ENCODE results near the gene GARRE1.

DNA sequence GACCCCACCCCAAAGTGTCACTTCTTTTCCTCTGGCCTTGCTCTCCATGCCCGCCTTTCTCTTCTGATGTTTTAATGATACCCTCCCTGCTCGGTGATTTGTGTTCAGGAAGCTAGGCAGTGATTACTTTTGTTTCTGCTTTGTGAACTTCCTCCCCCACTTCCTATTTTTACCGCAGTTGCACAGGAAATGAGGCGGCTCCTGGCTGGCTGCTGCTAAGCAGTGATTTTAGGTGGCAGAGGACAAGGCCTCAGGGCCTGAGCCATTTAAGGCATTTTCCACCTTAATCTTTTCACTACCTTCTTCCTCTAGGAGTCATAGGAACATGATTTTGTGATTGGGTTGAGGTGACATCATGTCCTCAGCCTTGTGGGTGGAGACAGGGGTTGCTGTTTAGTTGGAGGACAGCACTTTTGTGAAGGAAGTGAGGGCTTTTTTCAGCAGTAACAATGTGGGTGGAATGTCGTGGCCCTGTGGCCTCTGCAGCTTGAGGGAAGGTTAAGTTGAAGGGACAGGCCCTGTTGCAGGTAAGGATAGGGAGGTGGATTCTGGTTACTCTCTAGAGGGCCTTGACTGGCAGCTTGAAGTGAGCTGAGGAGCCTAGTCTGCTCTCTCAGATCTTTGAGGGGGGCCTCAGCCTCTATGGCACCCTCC lies 15.7 kb downstream of the GARRE1 start:
- TF ChIP-seq, protein P1, sequence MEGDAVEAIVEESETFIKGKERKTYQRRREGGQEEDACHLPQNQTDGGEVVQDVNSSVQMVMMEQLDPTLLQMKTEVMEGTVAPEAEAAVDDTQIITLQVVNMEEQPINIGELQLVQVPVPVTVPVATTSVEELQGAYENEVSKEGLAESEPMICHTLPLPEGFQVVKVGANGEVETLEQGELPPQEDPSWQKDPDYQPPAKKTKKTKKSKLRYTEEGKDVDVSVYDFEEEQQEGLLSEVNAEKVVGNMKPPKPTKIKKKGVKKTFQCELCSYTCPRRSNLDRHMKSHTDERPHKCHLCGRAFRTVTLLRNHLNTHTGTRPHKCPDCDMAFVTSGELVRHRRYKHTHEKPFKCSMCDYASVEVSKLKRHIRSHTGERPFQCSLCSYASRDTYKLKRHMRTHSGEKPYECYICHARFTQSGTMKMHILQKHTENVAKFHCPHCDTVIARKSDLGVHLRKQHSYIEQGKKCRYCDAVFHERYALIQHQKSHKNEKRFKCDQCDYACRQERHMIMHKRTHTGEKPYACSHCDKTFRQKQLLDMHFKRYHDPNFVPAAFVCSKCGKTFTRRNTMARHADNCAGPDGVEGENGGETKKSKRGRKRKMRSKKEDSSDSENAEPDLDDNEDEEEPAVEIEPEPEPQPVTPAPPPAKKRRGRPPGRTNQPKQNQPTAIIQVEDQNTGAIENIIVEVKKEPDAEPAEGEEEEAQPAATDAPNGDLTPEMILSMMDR (IDR thresholded peaks at IDR 0.05): no peak
- TF ChIP-seq POLR2A (IDR thresholded peaks at IDR 0.05) (no peak), EP300 (IDR thresholded peaks at IDR 0.05) (no peak)

Measured in ovary (tissue), 3 donors.